HG03354 (cell line): ENCODE results near the gene MYO5B.

Source experiments
- ATAC-seq: cut with Tn5 transposase; IDR thresholded peaks from one replicate; pipeline ENCODE4 v1.9.1; 2021; ENCODE audit warnings: mild to moderate bottlenecking; ENCODE audit not compliant: unreplicated experiment, poor library complexity, severe bottlenecking

Gene MYO5B

GRCh38 chr18:49955263-49955662 lies 239.7 kb downstream of the MYO5B start:
- no peak for ATAC-seq

GRCh38 chr18:49953391-49953790 lies 241.6 kb downstream of the MYO5B start:
- ATAC-seq: no peak

- peak; percentile 73 for ATAC-seq
Measured at GRCh38 chr18:49949951-49950395, 245.0 kb downstream of the MYO5B start.

DNA sequence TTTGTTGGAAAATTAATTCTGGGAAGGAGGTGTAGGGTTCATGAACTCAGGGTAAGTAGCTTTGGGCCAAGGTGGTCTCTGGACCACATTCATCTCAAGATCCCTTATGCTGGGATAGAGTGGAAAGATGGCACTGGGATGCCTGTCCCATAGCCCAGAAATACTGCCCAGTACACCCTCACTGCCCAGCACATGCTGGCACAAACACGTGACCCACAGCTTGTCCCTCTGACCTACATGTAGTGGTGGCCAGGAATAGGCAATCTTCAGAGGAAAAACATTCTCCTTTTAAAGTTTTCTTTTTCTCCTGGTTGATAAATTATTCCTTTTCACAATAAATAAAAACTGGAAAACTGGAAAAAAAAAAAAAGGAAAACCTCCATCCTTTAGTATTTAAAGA lies 246.0 kb downstream of the MYO5B start:
- ATAC-seq: no peak

DNA sequence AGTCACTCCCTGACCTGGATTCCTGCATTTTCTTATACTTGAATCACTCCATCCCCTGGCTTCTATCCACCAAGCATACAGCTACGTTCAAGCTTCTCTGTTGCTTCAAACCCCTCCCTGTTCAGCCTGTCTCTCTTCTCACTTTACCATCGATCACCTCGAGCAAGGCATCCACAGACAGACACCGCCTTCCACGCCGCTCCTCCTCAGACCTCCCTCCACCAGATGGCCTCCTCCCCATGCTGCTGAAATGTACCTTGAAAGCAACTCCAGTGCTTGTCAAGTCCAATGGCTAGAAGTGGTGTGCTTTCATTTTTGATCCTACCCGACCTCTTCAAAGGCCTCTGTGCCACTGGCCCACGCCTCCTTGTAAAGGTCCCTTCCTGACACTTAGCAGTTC lies 250.3 kb downstream of the MYO5B start:
- peak; percentile 49 for ATAC-seq

DNA sequence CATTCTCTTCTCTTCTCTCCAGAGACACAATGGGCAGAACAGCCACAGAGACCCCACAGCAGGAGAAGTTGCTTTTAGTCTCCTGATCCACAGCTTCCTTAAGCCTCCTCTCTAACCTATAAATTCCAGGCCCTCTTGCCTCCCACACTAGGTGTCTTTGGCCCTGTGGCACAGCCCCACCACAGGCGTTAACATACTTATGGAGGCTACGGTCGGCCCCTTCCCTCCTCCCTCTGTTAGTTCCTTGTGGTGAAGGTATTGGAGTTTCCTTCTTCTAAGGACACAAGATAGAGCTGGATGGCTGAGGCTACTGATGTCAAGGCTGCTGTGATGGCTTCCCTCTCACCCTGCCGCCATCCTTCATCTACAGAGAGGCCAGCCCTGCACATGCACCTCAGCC lies 258.1 kb downstream of the MYO5B start:
- no peak for ATAC-seq

DNA sequence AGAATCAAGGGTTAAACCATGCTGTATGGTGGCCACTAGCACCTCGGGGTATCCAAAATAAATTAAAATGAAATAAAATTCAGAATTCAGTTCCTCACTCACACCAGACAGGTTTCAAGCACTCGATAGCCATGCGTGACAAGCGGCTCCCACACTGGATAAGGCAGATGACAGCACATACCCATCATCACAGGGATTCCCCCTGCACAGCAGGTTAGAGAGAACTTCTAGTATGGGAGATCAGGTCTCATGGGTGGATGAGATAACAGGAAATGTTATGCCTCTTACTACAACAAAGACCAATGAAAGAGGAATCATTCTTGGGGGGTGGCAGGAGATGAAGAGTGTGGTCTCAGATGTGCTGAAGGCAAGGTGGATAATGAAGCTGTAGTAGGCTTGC lies 259.7 kb downstream of the MYO5B start:
- no peak for ATAC-seq

GRCh38 chr18:49934457-49934856 lies 260.5 kb downstream of the MYO5B start:
- ATAC-seq: peak; percentile 82

DNA sequence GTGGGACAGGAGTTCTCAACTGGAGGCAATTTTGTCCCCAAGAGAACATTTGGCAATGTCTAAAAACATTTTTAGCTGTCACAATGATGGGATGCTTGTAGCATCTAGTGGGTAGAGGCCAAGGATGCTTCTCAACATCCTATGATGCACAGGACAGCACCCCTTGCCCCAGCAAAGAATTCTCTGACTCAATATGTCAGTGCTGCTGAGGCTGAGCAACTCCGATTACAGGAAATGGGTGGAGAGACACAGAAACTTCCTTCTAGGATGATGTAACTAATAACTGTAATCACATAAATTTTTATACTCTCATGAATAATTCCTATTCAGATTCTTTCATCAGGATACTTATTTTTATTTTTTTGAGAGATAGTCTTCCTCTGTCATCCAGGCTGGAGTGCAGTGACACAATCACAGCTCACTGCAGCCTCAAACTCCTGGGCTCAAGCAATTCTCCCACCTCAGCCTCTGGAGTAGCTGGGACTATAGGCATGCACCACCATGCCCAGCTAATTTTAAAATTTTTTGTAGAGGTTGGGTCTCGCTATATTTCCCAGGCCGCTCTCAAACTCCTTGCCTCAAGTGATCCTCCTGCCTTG lies 261.3 kb downstream of the MYO5B start:
- ATAC-seq: no peak

DNA sequence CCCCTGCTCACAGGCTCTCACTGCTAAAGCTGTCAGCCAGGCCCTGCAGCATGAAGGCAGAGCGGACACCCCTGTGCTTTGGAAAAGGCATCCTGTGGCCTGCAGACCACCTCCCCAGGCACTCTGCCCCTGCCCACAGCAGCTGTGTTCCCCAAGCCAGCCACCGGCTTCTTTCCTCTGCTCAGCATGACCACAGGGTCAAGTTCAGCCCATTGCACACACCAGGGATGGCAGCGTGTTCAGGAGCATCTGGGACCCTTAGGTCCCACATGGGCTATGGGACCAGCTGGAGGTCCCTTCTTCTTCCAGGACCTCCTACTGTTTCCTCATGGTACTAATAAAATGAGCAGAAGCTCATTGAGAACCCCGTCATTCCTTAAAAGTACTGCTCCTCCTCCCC lies 263.2 kb downstream of the MYO5B start:
- ATAC-seq: no peak

DNA sequence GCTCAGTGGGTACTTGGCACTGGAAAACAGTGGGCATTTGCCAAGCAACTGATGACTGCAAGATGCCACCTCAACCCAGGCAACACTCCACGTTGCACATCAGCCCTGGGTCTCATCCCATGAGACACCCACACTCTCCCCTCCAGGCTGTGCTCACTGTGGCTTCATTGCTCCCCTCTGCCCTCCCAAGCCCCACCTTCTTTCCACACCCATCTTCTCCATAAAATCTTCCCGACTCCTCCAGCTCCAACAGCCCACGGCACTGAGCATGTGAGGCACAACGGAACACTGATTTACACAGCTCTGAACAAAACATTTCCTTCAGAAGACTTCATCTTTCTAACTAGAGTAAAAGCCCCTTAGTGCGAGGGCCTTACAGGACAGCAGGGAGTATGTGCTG lies 263.8 kb downstream of the MYO5B start:
- ATAC-seq: no peak

DNA sequence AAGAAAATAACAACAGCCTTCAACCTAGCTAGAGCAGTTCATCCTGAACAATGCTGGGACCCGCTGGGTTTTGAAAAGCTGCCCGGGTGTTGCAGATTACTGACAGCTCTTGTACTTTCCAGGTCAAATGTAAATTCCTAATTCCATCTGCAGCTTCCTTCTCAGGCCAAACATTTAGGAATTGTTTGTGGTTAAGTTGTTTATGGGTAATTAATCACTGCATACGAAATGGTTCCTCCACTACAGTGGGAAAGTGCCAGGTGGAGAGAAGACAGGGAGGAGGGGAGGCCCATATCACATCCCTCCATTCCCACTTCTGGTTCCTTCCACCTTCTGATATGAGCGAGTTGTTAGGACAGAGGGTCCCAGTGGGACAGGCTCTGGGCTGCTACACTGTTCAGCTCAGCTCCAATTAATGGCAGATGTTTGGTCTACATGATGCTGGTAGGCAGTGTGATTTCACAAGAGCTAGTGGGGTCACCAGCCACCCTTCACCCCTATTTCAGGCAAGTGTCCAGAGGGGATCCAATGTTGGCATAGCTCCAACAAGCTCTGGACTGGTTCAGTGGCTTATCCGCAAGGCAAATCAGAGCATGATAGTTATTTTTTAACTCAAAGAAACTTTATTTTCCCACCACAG lies 268.7 kb downstream of the MYO5B start:
- ATAC-seq: no peak

GRCh38 chr18:49924293-49924983 lies 270.5 kb downstream of the MYO5B start:
- ATAC-seq: no peak

DNA sequence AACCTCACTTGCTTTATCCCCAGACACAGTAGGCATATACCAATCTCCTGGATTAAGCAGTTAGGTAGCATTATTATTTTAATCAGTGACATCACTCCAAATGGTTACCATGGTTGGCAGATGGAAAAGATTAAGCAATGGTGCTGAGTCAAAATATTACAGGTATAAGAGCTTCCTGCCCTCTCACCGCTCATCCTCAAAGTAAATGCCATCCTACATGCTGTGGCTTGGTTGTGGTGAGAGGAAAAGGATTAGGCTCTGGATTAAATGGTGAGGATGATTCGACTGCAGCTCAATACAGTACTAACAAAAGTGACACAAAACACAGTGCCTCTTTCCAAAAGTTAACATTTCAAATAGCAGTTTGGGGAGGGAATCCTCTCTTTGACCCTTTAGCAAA lies 272.7 kb downstream of the MYO5B start:
- no peak for ATAC-seq

DNA sequence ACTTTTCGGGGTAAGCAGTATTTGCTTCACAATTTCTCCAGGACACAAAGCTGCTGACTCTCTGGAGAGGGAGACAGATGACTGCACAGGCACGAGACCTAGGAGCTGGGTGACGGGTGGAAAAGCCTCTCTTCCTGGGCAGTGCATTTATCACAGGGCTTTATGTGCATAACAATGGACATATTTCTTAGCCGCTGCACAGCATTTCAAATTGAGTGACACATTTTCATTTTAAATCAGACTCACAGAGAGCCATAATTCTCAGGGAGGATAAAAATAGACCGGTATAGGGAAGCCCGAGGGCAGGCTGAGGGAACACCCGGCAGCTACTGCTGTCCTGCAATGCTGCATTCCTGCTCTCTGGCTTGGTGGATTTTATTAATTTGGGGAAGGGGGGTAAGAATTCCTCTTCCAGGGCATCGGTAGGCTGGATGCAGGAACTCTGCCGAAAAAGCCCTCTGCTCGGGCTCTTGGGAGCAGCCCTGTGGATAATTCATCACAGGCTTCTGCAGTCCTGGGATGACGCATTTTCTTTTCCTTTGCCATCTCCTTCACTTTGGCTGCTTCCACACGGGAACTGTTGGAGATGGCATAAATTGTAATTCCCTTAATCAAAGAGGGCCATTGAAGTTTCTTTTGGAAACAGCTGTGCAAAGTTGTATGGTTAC lies 273.5 kb downstream of the MYO5B start:
- no peak for ATAC-seq

GRCh38 chr18:49920731-49921130 lies 274.2 kb downstream of the MYO5B start:
- ATAC-seq: no peak

DNA sequence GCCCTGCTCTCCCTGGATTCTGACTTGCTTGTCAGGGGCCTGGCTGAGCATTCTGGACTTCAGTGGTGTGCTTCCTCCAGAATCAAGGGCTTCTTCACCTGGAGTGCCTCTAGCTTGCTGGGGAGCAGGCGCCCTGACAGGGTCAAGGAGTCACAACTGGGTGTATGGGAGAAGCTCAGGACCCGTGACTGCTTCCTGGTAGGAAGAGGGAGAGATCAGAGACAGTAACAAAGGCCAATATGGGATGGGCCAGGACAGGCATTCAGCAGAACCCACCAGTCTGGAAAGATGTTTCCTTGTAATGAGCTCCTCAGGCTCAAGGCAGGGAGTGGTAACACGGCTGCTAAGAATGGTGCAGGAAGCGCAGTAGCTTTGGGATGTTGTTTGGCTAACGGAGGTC lies 277.2 kb downstream of the MYO5B start:
- no peak for ATAC-seq

DNA sequence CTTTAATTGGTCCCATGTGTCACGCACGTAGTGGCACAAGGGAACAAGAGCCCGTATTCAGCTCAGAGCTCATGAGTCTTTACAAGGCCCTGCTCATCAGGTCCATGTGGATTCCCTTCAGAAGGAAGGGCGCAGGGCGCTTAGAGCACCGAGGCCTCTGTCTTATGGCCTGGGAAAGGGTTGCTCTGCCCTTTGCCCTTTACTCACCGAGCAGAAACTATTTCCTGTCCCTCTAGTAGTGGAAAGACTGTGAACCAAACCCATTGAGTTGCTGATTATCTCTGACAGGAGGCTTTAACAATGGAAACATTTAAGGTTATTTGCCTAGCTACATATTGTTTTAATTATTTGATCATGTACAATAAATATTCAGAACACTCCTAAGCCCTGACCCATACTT lies 279.6 kb downstream of the MYO5B start:
- no peak for ATAC-seq

GRCh38 chr18:49913221-49913620 lies 281.7 kb downstream of the MYO5B start:
- ATAC-seq: no peak

- ATAC-seq: no peak
Measured at GRCh38 chr18:49911427-49911826, 283.5 kb downstream of the MYO5B start.

- no peak for ATAC-seq
Measured at GRCh38 chr18:49910986-49911385, 284.0 kb downstream of the MYO5B start.
